GM12878 (cell line): ENCODE data around the gene HHAT. TPM values are rescaled to one million over a fixed set of nuclear protein-coding genes. Genes with fewer than 3 reads are reported as not detected.

ENCODE experiments used
- ATAC-seq: fragments of 200-7000 bp; cut with Tn5 transposase; 3 replicates; pipeline ENCODE4 v1.9.1; 2020; ENCODE audit warnings: mild to moderate bottlenecking, moderate library complexity
- BruUV-seq: library from RNA; stranded (reverse); fragments of 400-500 nt; replicated peaks from 2 replicates; lab custom pipeline; 2021; lab: Mats Ljungman, UMichigan
- CTCF ChIA-PET: fragments of 300-600 bp; sonication (Branson Sonifier 250); formaldehyde crosslinking; extraction: SDS; loops from one replicate; lab custom pipeline; 2021; ENCODE audit warnings: inconsistent platforms; lab: Yijun Ruan, JAX
- POLR2A ChIA-PET: fragments of 350-600 bp; formaldehyde crosslinking; extraction: SDS; loops from one replicate; lab custom pipeline; 2021; ENCODE audit warnings: inconsistent platforms; lab: Charles Lee
- RAD21 ChIA-PET: fragments of 300-600 bp; sonication (Branson Sonifier 250); formaldehyde crosslinking; loops from one replicate; lab custom pipeline; 2023; ENCODE audit warnings: antibody characterized with exemption; ENCODE audit not compliant: unreplicated experiment; lab: Charles Lee
- SMC1A ChIA-PET: fragments of 300-600 bp; sonication (Branson Sonifier 250); formaldehyde crosslinking; loops from one replicate; lab custom pipeline; 2023; ENCODE audit not compliant: unreplicated experiment, uncharacterized antibody; lab: Charles Lee
- DNase-seq: peaks from one replicate; pipeline ENCODE4 v3.0.0-alpha.2; 2011; ENCODE audit warnings: low read depth, low spot score
- FAIRE-seq: peaks from 3 replicates; lab custom pipeline; 2011; peaks lifted over from hg19 to GRCh38; lab: Jason Lieb, UNC
- H2AFZ ChIP-seq: 2 replicates; pipeline ENCODE4 v1.6.0; 2011; ENCODE audit warnings: low read depth, low read length, control low read depth; ENCODE audit not compliant: control insufficient read depth
- H3K27ac ChIP-seq: 2 replicates; pipeline ENCODE4 v1.5.1; 2011; ENCODE audit warnings: control low read depth; ENCODE audit not compliant: control insufficient read depth, insufficient read depth
- H3K27me3 ChIP-seq, 2 experiments: replicated peaks in 1 of 2; 2 replicates each; pipeline versions ENCODE4 v1.6.0 to v1.6.1; 2011; ENCODE audit warnings: low read length in 1 of 2; ENCODE audit not compliant: control insufficient read depth in 2 of 2, insufficient read depth in 2 of 2
- H3K36me3 ChIP-seq, 2 experiments: 2 replicates each; pipeline ENCODE4 v1.5.1; 2011; ENCODE audit warnings: low read length in 1 of 2; ENCODE audit not compliant: control insufficient read depth in 2 of 2, insufficient read depth in 2 of 2
- H3K4me1 ChIP-seq: 2 replicates; pipeline ENCODE4 v1.6.1; 2011; ENCODE audit warnings: mild to moderate bottlenecking, low read length, moderate library complexity, mixed read lengths; ENCODE audit not compliant: control insufficient read depth, insufficient read depth
- H3K4me2 ChIP-seq: 2 replicates; pipeline ENCODE4 v1.6.0; 2011; ENCODE audit warnings: control low read depth; ENCODE audit not compliant: control insufficient read depth, insufficient read depth
- H3K4me3 ChIP-seq: fragments of 200-600 bp; sonication (generic); 2 replicates; pipeline ENCODE4 v1.5.1; 2016
- H3K79me2 ChIP-seq: 2 replicates; pipeline ENCODE4 v1.6.0; 2011; ENCODE audit warnings: low read length; ENCODE audit not compliant: control insufficient read depth, insufficient read depth
- H3K9ac ChIP-seq: 2 replicates; pipeline ENCODE4 v1.8.0; 2011; ENCODE audit warnings: low read length, control low read depth, mixed read lengths; ENCODE audit not compliant: control insufficient read depth, insufficient read depth
- H3K9me3 ChIP-seq: replicated peaks from 3 replicates; pipeline ENCODE4 v1.5.1; 2011; ENCODE audit warnings: mild to moderate bottlenecking, low read length; ENCODE audit not compliant: control insufficient read depth, insufficient read depth
- H4K20me1 ChIP-seq: 2 replicates; pipeline ENCODE4 v1.6.0; 2011; ENCODE audit not compliant: control insufficient read depth, insufficient read depth
- BHLHE40 ChIP-seq, 2 experiments: fragments of 450-650 bp in 1 of 2; IDR thresholded peaks; 2 replicates each; pipeline ENCODE4 v1.6.1; 2011 to 2017; ENCODE audit warnings: low read depth in 2 of 2, borderline replicate concordance in 1 of 2, improper control_type of control experiment in 1 of 2, low read length in 1 of 2, mild to moderate bottlenecking in 1 of 2
- CUX1 ChIP-seq: IDR thresholded peaks from 2 replicates; pipeline ENCODE4 v1.6.1; 2012; ENCODE audit warnings: improper control_type of control experiment, low read depth, low read length; ENCODE audit not compliant: insufficient replicate concordance
- EZH2 ChIP-seq: IDR thresholded peaks from 2 replicates; pipeline ENCODE4 v1.6.1; 2012; ENCODE audit warnings: low read depth, mild to moderate bottlenecking, control low read depth, inconsistent platforms, low read length, borderline replicate concordance; ENCODE audit not compliant: control insufficient read depth
- HCFC1 ChIP-seq: fragments of 150-350 bp; IDR thresholded peaks from 2 replicates; pipeline ENCODE4 v1.6.1; 2014; ENCODE audit warnings: low read length
- IRF3 ChIP-seq: fragments of 450-650 bp; IDR thresholded peaks from 2 replicates; pipeline ENCODE4 v1.6.1; 2014; ENCODE audit warnings: mild to moderate bottlenecking
- MLLT1 ChIP-seq: fragments of 450-650 bp; IDR thresholded peaks from 2 replicates; pipeline ENCODE4 v1.6.1; 2016; ENCODE audit warnings: mild to moderate bottlenecking
- MTA2 ChIP-seq: fragments of 450-650 bp; IDR thresholded peaks from 2 replicates; pipeline ENCODE4 v1.6.1; 2016; ENCODE audit warnings: low read depth, mild to moderate bottlenecking, moderate library complexity
- POU2F2 ChIP-seq: IDR thresholded peaks from 3 replicates; pipeline ENCODE4 v1.6.1; 2011; ENCODE audit warnings: low read depth, mild to moderate bottlenecking, low read length, borderline replicate concordance
- RAD51 ChIP-seq: fragments of 450-650 bp; IDR thresholded peaks from 2 replicates; pipeline ENCODE4 v1.6.1; 2016; ENCODE audit warnings: moderate library complexity, mild to moderate bottlenecking, inconsistent platforms
- REST ChIP-seq: IDR thresholded peaks from 2 replicates; pipeline ENCODE4 v1.6.1; 2012; ENCODE audit warnings: mild to moderate bottlenecking, low read depth, low read length
- WGBS: methylation state at CpG from one replicate; pipeline ENCODE4 v1.1.6; 2016; ENCODE audit warnings: low lambda C conversion rate; ENCODE audit not compliant: insufficient replicate concordance, insufficient coverage; ENCODE audit errors: missing lambda C conversion rate; 5-methylcytosine and 5-hydroxymethylcytosine counted together
- in situ Hi-C: fragments of 300-500 bp; cut with MboI; formaldehyde crosslinking; loops from 9 replicates; pipeline ENCODE4 v1.14.3; 2018; ENCODE audit warnings: mixed read lengths
- intact Hi-C: fragments of 100-400 bp; cut with micrococcal nuclease; formaldehyde crosslinking; loops from one replicate; pipeline ENCODE4 v1.14.2; 2022; ENCODE audit not compliant: unreplicated experiment
- polyA plus RNA-seq, 11 experiments: library from polyadenylated mRNA; depleted of rRNA in 4 of 11; unstranded in 6 of 11; stranded (reverse) in 5 of 11; fragments of >200 nt; fragmentation: Nextera tagmentation in 4 of 11; fragmentation: Illumina TruSeq in 1 of 11; extraction: Ambion mirVana in 4 of 11; extraction: Trizol in 1 of 11; gene quantifications; 1 replicate in 1 of 11; 2 replicates in 10 of 11; pipeline versions ENCODE4 v1.2.1 to v1.2.3, GENCODE V29; 2011 to 2016; ENCODE audit warnings: inconsistent platforms in 2 of 11, missing spikeins in 2 of 11, low read depth in 1 of 11
- total RNA-seq, 4 experiments: library from RNA; depleted of rRNA in 3 of 4; stranded (reverse); fragments of >200 nt in 3 of 4; fragmentation: Illumina TruSeq in 1 of 4; extraction: Trizol in 1 of 4; gene quantifications; 2 replicates each; pipeline versions ENCODE4 v1.2.1 to v1.2.3, GENCODE V29; 2013 to 2021

Gene HHAT
- total and polyA plus RNA-seq, 10 of the 15 experiments (the other 5 are each of a cell fraction or from before 2014, with no cell fraction given) = 1.2 to 37.6 (median 2.6) TPM

- TF ChIP-seq CUX1 = no peak
Measured at GRCh38 chr1:210363119-210363518, 34.4 kb downstream of the HHAT start (continued).

- Histone ChIP-seq H3K79me2 (no peaks in the 10 kb centered on the region), H3K9ac (no peak overlapping the region), H3K4me1 (no peaks in the 10 kb centered on the region), H3K4me3 (no peak overlapping the region), H4K20me1 (no peaks in the 10 kb centered on the region), H3K36me3 (no peaks in the 10 kb centered on the region), H3K27ac (no peak overlapping the region), H3K27me3 (no peaks in the 10 kb centered on the region), H3K4me2 (no peak overlapping the region), H3K9me3 (no peaks in the 10 kb centered on the region), H2AFZ (no peak overlapping the region)
- in situ Hi-C loops (no loop called here), intact Hi-C loops (no loop called here)
- ChIA-PET RAD21 (interaction anchor here (10.5 kb wide), 1 partner anchor 37 kb away, joined by 181 read pairs; no protein-coding TSS in a partner anchor), SMC1A (interaction anchor here (0.6 to 12.2 kb wide), 6 partner anchors 7 to 1157 kb away, joined by 3 to 286 read pairs (median 6); no protein-coding TSS in a partner anchor), CTCF (interaction anchor here (0.9 to 13.8 kb wide), 8 partner anchors 8 to 37 kb away, joined by 3 to 290 read pairs (median 4); no protein-coding TSS in a partner anchor), POLR2A (interaction anchor here (0.9 to 3.0 kb wide), 4 partner anchors 10 to 35 kb away, joined by 3 to 12 read pairs (median 4); no protein-coding TSS in a partner anchor)
- DNase-seq = no peak
- ATAC-seq = no peak
- FAIRE-seq = peak; percentile 59
- no TSS peak for BruUV-seq
- 49% methylated on average over 5 of the region's 5 CpGs for WGBS
- no peak for TF ChIP-seq BHLHE40 (IDR thresholded peaks at IDR 0.05; ENCODE audit: borderline replicate concordance in 1 of 2, low read depth in 2 of 2, low read length in 1 of 2)
- no peak for TF ChIP-seq EZH2
- no peak for TF ChIP-seq IRF3
- no peak for TF ChIP-seq MTA2
- no peak for TF ChIP-seq MLLT1
- no peak for TF ChIP-seq POU2F2
- no peak for TF ChIP-seq REST
- TF ChIP-seq HCFC1 = no peak
- no peak for TF ChIP-seq RAD51
Measured at GRCh38 chr1:210364479-210364878, 35.8 kb downstream of the HHAT start.
